Tongue (tissue), 2 donors: ENCODE measurements around the gene CCT6A. TPM values are rescaled to one million over a fixed set of nuclear protein-coding genes. Genes with fewer than 3 reads are reported as not detected.
"Not testable (repeated sequence)": the region's sequence is repeated elsewhere in the genome, so short reads cannot be mapped to it uniquely, and the experiment has no call there.

Experiments
- DNase-seq: peaks from one replicate; pipeline ENCODE4 v3.0.0-alpha.2; 2015
- total RNA-seq: library from RNA; depleted of rRNA; stranded (reverse); fragments of >200 nt; gene quantifications from one replicate; pipeline ENCODE4 v1.2.3, GENCODE V29; 2014

The CCT6A gene
- total RNA-seq, 1 donor from 2014 or later: 118 TPM

DNA sequence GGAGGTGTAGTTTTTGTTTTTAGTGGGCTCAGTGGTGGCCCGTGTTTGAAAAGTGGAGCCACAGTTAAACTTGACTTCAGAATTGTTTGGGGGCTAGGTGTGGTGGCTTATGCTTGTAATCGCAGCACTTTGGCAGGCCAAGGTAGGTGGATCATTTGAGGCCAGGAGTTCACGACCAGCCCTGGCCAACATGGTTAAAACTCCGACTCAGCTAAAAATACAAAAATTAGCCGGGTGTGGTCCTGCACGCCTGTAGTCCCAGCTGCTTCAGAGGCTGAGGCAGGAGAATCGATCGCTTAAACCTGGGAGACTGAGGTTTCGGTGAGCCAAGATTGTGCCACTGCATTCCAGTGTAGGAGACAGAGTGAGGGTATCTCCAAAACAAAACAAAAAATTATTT, 1.8 kb downstream of the CCT6A start:
- no peak for DNase-seq

DNA sequence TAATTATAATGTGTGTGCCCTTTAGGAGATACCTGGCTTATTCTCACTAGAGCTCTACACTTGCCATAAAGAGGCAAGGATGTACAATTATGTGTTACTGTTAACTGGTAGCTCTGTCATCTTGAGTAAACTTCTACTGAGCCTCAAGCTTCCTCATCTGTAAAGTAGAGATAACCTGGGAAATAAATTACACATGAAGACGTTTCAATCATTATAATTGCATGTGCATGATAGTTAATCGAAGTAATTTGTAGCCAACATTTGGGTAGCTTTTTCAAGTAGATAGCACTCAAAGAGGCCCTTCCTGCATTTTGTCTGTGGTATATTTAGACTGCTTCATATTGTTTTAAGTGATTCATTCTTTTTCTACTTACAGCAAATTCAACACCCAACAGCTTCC, 2.4 kb downstream of the CCT6A start:
- no peak for DNase-seq

DNA sequence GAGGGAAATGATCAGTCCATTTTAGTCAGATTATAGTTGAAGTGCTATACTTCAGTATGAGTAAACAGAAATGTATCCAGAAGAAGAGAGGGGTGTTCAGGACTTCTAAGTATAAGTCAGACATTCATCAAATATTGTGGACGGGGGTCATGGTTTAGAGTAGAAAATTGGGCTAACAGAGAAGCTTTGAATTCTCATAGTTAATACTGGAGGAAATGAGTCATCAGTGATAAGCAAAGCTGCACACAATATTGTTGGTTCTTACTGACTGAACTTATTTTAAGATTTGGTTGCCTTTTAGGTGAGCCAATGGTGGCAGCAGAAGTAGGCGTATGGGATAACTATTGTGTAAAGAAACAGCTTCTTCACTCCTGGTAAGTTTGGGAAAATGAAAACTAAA, 10.8 kb downstream of the CCT6A start:
- DNase-seq: no peak

DNA sequence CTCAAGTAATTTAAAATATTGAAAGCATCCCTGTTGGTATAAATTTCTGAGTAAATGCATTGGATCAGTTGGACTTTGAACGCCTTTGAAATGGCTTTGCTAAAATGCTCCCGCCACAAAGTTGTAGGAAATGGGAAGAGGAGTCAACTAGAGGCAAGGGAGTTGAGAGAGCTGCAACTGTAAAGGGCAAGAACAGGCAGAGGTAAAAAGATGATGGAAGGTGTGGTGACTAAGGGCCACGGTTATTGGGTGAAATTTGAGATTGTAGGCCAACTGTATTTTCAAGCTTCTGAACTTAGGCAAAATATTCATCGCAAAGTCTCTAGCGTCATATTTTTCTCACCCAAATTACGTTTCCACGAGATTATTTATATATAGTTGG, 11.9 kb downstream of the CCT6A start:
- no peak for DNase-seq

DNA sequence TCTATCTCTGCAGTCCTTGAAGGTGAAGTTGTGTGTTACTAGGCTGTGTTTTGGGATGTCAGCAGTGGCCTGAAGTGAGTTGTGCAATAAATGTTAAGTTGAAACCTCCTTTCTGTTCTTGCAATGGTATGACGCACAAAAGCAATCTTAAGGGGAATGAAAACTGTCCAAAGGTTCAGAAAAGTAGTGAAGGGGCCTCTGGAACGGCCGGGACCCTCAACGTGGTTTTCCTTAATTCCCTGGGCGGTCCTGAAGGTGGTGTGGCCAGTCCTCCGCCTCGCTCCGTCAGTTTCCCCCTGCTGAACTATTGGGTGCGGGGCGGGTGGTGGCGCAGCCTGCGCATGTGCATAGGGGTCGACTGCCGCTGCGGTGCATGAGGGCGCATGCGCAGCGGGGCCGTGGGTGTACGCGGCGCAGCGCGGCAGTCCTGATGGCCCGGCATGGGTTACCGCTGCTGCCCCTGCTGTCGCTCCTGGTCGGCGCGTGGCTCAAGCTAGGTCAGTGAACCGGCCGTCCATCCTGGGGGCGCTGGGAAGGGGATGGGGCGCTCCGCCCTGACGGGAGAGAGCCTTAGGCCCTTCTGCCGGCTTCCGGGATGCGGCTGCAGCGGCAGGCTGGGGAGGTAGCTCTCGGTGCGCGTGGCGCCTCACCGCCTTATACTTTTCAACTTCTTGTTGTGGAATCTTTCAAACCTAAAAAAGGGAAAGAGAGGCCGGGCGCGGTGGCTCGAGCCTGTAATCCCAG, 12.5 kb downstream of the CCT6A start, which contains the start of gene SUMF2:
Gene SUMF2, plus strand, starts transcription at position 405 of the 744 bp plus-strand sequence. Its CDS starts 26 bp downstream, at position 431.
- peak; percentile 97 for DNase-seq

DNA sequence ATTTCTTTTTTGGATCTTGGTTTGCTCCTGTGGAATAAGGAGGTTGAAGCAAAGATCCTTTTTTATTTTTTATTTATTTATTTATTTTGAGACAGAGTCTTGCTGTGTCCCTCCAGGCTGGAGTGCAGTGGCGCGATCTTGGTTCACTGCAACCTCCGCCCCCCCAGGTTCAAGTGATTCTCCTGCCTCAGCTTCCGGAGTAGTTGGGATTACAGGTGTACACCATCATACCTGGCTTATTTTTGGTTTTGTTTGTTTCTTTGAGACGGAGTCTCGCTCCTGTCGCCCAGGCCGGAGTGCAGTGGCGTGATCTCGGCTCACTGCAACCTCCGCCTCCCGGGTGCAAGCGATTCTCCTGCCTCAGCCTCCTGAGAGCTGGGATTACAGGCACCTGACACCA, 14.8 kb downstream of the CCT6A start:
- DNase-seq: not testable (repeated sequence)

DNA sequence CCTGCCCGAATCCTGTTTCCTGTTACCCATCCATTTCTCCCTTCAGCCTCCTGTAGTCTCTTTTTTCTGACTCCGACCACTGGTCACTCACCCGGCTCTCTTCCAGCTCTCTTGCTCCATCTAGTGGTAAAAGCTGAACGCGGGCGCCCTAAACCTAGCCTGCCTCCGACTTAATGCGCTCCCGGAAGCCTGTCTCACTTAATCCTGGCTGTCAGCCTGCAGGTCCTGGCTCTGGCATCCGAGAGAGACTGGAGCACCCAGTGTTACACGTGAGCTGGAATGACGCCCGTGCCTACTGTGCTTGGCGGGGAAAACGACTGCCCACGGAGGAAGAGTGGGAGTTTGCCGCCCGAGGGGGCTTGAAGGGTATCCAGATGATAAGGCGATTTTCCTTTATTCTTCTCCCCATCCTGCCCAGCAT, 22.8 kb downstream of the CCT6A start:
- peak; percentile 88 for DNase-seq

DNA sequence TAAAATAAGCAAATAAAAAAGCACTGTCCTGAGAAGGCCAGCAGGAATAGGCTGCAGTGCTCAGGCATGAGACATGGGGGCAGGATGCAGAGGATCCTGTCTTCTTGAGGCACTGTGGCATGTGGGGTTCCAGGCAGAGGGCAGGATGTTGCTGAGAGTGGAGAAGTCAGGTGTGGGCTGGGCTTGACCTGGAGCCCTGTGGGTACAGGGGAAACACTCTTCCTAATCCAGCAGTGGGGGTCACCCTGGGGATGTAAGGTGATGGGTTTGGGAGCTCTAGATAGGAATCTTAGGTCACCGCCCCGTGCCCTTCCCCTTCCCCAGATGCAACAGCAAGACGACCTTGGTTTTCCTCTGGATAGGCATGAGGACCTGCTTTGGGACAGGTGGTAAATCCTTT, 26.1 kb downstream of the CCT6A start:
- no peak for DNase-seq

DNA sequence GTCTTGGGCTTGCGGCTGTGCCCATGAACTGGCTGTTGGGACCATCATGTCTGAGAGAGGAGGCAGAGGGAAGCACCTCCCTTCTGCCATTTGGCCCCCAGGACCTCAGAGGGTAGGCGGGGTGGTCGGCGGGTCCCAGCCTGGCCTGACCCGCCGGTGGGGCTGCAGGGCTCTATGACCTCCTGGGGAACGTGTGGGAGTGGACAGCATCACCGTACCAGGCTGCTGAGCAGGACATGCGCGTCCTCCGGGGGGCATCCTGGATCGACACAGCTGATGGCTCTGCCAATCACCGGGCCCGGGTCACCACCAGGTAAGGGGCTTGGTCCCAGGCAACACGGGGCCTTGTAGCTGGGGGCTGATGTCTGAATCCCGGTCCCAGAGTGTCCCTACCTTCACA, 26.6 kb downstream of the CCT6A start:
- no peak for DNase-seq

DNA sequence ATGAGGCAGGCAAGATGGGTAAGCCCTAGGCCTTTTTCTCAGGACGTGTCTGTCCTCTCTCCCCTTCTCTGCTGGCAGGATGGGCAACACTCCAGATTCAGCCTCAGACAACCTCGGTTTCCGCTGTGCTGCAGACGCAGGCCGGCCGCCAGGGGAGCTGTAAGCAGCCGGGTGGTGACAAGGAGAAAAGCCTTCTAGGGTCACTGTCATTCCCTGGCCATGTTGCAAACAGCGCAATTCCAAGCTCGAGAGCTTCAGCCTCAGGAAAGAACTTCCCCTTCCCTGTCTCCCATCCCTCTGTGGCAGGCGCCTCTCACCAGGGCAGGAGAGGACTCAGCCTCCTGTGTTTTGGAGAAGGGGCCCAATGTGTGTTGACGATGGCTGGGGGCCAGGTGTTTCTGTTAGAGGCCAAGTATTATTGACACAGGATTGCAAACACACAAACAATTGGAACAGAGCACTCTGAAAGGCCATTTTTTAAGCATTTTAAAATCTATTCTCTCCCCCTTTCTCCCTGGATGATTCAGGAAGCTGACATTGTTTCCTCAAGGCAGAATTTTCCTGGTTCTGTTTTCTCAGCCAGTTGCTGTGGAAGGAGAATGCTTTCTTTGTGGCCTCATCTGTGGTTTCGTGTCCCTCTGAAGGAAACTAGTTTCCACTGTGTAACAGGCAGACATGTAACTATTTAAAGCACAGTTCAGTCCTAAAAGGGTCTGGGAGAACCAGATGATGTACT, 28.1 kb downstream of the CCT6A start:
- DNase-seq: peak; percentile 58

DNA sequence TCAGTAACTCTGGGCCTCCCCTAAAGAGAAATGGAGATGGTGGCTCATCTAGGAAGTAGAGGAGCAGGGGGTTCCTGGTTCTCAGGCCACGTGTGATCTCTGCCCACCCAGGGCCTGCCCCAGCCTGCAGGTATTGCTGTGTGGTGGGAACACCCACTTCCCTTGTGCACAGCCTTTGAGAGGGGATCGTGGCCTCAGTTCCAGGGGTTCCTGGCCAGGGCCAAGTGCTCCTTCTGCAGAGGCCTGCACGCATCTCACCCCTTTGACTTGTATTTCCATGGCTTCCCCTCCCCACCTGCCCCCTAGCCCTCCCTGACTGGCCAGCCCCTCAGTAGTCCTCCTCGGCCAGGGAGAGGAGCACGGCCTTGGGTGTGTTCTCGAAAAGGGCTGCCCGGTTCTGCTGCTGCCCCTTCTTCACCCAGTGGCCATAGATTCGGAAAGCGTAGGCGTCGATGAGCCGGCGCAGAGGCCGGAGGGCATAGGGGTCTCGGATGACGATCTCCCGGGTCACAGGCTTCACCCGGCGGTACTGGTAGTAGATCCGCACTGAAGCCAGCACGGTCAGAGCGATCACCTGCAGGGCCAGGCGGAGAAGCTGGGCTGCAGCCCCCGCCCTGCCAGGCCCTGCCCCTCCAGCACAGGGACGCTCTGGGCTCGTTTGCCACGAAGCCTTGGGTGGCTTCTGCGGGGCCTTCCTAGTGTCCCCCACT, 29.3 kb downstream of the CCT6A start:
- DNase-seq: not testable (repeated sequence)

DNA sequence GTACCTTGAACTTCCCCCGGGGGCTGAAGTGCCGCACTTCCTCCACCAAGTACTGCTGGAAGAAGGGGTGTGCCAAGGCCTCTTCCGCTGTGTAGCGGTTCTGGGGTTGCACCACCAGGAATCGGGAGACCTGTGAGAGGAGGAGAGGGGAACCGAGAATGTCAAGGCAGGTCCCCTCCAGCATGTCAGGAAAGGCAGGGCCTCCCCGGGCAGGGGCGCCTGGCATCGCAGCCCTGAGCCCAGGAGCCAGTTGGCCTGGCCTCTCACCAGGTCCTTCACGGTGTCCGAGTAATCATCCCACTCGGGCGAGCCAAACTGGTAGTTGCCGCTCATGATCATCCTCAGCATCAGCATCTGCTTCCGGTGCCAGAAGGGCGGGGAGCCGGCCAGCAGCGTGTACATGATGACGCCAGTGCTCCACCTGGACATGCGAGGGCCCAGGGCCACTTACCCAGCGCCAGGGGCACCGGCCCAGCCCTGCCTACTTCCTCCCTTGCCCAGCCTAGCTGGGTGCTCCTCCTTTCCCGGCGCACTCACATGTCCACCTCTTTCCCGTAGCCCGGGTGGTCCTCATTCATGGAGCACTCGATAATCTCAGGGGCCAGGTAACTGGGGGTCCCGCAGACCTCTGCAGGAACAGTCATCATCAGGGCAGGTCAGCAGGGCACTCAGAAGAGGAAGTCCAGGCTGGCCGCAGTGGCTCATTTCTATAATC, 30.2 kb downstream of the CCT6A start:
- DNase-seq: no peak

DNA sequence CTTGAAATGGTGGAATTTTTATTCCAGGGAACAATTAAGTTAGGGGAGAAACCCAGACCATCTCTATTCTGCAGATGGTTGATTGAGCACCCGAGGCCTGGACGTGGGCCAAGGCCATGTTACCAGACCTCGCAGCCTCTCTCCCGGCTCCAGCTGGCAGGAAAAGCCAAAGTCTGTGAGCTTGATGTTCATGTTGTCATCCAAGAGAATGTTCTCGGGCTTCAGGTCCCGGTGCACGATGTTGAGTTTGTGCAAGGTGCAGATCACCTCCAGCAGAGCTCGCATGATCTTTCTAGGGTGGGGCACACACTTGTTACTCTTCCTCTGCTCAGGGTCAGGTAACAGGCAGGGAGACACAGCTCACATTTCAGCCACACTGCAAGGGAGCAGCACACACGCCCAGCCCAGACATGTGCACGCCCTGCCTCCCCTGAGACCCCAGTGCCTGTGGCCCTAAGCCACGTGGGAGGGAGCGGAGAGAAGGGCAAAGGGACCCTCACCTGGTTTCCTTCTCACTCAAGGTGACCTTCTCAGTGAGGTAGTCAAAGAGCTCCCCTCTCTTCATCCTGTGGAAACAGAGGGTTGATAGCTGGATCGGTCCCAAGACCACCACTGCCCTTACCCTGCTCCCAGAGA, 31.7 kb downstream of the CCT6A start:
- DNase-seq: peak; percentile 82

DNA sequence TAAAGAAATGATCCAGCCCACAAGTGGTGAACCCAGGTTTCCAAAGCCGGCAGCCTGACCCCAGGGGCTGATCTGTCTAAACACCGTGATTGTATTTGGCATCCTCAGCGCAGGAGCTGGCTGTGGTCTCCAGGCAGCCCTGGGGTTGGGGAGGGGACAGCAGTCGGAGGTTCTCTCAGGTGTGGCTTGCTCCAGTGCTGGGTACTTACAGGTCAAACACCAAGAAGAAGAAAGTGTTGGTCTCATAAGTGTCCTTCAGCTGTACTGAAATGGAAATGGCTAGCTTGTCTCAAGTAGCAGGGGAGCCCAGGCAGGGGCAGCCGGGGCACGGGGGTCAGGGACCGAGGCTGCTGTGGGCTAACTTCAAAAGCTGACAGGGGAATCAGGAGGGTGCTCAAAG, 35.2 kb downstream of the CCT6A start:
- DNase-seq: no peak

DNA sequence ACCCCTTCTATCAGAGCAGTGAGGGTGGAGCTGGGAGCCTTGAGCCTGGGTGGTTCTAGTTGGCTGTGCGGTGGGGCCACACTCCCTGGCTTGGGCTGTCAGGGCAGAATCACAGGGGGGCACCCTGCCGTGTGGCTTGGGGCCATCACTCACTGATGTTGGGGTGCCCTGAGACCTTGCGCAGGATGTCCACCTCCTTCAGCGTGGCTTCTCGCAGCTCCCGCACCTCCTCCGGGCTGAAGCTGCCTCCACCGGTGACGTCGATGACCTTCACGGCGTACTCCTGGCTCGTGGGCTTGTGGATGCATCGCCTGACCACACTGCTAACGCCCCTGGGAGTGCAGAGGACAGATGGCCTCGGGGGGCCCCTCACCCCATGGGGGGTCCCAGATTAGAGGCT, 35.9 kb downstream of the CCT6A start:
- no peak for DNase-seq

DNA sequence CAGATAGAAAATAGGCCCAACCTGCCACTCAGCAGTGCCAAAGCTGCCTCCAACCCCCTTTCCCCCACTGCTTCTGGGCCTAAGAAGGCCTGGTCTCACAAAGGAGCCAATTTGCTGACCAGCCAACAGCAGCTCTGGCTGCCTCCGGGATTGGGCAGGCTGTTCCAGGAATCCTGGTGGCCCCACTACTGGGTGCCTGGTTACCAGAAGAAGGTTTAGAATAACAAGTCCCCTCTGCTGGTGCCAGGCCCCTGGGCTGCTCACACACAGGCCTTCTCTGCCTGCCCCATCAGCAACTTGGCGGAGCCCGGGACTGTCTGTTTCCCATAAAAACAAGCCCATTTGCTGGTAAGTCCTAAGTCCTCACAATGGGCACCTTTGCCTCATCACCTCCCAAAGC, 40.0 kb downstream of the CCT6A start:
- peak; percentile 50 for DNase-seq

DNA sequence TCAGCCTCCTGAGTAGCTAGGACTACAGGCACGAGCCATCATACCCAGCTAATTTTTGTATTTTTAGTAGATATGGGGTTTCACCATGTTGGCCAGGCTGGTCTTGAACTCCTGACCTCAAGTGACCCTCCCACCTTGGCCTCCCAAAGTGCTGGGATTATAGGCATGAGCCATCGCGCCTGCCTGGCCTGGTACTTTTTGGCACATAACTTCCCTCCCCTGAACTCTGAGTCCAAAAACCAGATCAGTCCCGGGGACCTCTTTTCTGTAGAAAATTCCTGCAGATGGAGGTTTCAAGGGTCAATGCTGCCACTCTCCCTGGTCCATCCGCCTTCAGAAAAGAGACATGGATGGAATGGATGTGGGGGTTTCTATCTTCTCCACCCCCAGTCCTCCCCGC, 40.8 kb downstream of the CCT6A start:
- not testable (repeated sequence) for DNase-seq

DNA sequence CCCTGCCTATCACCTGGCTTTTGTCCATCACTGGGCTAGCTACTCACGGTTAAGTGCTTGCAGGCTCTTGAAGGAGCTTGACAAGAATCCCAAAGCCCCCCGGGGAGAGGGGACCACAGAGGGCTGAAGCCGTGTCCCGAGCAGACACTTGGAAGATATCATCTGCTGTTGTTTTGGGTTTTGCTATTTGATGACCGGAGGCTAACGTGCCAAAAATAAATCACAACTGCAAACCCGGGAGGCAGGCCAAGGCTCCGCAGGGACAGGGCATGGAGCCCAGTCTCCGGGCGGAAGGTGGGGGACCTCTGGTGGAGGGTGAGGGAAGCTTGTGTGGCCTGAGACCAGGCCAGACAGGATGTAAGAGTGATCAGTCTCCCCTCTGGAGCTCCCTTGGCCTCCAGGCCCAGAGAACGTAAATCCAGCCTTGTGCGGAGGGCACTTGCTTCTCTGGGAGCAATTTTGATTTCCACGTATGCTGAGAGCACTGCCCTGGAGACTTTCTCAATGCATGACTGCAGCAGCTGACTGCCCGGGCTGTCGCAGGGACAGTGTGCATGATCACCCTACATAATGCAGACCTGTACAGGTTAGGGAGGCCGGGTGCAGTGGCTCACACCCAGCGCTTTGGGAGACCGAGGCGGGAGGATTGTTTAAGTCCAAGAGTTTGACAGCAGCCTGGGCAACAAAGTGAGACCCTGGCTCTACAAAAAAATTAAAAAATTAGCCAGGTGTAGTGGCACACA, 41.4 kb downstream of the CCT6A start, which contains the start of gene PHKG1:
Gene PHKG1, minus strand, starts transcription at position 164 of the 743 bp plus-strand sequence. CDS start 4,011 bp downstream, outside the sequence.
- DNase-seq: peak; percentile 88

DNA sequence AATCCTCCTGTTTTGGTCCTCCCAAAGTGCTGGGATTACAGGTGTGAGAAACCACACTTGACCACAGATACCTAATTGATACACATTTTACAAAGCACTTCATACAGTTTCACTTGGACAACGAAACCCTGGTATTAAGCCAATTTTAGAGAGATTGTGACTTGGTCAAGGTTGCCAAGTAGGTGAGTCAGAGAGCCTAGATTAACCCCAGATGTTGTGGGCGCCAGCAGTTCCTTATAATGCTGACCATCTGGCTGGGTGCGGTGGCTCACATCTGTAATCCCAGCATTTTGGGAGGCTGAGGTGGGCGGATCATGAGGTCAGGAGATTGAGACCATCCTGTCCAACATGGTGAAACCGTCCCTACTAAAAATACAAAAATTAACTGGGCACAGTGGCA, 46.1 kb downstream of the CCT6A start:
- no peak for DNase-seq

DNA sequence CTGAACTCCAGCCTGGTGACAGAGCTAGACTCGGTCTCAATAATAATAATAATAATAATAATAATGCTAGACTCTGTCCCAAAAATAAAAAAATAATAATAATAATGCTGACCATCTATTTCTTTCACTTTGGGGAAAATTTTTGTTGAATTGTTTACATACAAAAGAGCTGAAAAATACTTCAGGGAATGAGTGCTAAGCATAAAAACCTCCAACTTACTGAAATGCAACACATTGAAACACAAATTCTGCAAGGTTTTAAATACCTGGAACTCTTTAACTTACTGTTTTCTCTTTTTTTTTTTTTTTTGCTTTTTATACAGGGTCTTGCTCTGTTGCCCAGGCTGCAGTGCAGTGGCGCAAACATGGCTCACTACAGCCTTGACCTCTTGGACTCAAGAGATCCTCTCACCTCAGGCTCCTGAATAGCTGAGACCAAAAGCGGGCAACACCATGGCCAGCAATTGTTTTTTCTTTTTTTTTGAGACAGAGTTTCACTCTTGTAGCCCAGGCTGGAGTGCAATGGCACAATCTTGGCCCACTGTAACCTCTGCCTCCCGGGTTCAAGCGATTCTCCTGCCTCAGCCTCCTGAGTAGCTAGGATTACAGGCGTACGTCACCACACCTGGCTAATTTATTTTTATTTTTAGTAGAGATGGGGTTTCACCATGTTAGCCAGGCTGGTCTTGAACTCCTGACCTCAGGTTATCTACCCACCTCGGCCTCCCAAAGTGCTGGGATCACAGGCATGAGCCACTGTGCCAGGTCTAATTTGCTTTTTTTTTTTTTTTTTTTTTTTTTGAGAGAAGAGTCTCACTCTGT, 46.8 kb downstream of the CCT6A start:
- not testable (repeated sequence) for DNase-seq
